Omental fat pad (tissue), 4 donors: ENCODE data around the gene SGPL1. TPM values are rescaled to one million over a fixed set of nuclear protein-coding genes. Genes with fewer than 3 reads are reported as not detected.
"Not testable (repeated sequence)": the region's sequence is repeated elsewhere in the genome, so short reads cannot be mapped to it uniquely, and the experiment has no call there.

Source experiments
- ATAC-seq: fragments of 150-250 bp; one replicate; pipeline ENCODE4 v1.9.1; 2016; ENCODE audit warnings: mild to moderate bottlenecking, moderate library complexity; ENCODE audit not compliant: low FRiP score
- DNase-seq: peaks from one replicate; pipeline ENCODE4 v3.0.0-alpha.2; 2019; ENCODE audit warnings: low spot score
- total RNA-seq, 4 donors: library from RNA; depleted of rRNA; stranded (reverse); fragments of >200 nt; gene quantifications; one replicate each; pipeline ENCODE4 v1.1.0, GENCODE V29; 2016
- TF ChIP-seq, protein P1 (sequence below), 3 donors: fragments of 450-650 bp; IDR thresholded peaks; one replicate each; pipeline ENCODE4 v1.5.1; 2016 to 2017; ENCODE audit warnings: antibody characterized with exemption in 3 of 3, mild to moderate bottlenecking in 3 of 3, moderate library complexity in 2 of 3

SGPL1 gene, protein sequence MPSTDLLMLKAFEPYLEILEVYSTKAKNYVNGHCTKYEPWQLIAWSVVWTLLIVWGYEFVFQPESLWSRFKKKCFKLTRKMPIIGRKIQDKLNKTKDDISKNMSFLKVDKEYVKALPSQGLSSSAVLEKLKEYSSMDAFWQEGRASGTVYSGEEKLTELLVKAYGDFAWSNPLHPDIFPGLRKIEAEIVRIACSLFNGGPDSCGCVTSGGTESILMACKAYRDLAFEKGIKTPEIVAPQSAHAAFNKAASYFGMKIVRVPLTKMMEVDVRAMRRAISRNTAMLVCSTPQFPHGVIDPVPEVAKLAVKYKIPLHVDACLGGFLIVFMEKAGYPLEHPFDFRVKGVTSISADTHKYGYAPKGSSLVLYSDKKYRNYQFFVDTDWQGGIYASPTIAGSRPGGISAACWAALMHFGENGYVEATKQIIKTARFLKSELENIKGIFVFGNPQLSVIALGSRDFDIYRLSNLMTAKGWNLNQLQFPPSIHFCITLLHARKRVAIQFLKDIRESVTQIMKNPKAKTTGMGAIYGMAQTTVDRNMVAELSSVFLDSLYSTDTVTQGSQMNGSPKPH
- total RNA-seq, result 10 to 100 TPM; 27.8 to 35.3 (median 30.2) TPM

DNA sequence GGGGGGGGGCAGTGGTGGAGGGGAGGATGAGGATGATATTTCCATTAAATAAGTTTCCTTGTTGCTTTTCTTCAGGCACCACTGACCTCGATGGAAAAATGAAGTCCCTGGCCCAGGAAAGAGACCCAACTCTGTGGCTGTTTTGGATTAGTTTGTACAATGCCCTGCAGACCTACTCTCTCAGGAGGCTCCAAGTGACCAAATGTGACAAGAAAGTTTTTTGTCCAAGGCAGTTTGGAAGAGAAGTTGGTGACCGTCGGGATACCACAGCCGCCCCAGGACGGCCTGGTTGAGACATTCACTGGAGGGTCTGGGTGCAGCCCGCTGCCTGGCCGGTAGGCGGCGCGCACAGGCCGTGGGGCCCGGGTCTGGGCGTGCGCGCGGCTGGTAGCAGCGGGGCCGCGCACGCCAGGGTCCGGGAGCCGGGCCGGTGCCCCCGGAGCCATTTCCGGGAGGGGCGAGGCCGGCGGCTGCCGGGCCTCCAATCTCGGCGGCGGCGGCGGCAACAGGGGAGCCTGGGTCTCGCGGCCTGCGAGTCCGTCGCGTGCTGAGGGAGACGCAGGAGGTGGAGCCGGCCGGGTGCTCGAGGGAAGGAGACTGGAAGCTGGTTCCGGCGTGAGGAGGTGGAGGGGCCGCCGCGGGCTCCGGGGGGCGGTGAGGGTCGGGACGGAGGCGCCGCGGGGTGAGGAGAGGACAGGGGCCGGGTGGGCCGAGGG, at the start of gene SGPL1:
TSS of gene SGPL1 (plus strand) at position 445 of the 716 bp plus-strand sequence. CDS start 906 bp downstream, outside the sequence.
- TF ChIP-seq, protein P1, sequence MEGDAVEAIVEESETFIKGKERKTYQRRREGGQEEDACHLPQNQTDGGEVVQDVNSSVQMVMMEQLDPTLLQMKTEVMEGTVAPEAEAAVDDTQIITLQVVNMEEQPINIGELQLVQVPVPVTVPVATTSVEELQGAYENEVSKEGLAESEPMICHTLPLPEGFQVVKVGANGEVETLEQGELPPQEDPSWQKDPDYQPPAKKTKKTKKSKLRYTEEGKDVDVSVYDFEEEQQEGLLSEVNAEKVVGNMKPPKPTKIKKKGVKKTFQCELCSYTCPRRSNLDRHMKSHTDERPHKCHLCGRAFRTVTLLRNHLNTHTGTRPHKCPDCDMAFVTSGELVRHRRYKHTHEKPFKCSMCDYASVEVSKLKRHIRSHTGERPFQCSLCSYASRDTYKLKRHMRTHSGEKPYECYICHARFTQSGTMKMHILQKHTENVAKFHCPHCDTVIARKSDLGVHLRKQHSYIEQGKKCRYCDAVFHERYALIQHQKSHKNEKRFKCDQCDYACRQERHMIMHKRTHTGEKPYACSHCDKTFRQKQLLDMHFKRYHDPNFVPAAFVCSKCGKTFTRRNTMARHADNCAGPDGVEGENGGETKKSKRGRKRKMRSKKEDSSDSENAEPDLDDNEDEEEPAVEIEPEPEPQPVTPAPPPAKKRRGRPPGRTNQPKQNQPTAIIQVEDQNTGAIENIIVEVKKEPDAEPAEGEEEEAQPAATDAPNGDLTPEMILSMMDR (IDR thresholded peaks at IDR 0.05), result peak in 2 of 3 donors; percentile 74 to 97
- DNase-seq (peak; percentile 82), ATAC-seq (peak; percentile 93)

DNA sequence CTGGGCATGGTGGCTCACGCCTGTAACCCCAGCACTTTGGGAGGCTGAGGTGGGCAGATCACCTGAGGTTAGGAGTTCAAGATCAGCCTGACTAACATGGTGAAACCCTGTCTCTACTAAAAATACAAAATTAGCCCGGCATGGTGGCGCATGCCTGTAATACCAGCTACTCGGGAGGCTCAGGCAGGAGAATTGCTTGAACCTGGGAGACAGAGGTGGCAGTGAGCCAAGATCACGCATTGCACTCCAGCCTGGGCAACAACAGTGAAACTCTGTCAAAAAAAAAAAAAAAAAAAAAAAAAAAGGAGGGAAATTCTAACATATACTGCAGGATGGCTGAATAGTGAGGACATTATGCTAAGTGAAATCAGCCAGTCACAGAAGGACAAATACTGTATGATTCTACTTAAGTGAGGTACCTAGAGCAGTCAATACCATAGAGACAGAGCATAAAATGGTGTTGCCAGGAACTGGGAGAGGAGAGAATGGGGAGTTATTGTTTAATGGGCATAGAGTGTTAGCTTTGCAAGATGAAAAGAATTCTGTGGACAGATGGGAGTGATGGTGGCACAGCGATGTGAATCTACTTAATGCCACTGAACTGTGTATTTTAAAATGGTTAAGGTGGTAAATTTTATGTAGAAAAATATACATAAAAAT, 47.6 kb upstream of the SGPL1 start:
- DNase-seq, ATAC-seq: not testable (repeated sequence)

DNA sequence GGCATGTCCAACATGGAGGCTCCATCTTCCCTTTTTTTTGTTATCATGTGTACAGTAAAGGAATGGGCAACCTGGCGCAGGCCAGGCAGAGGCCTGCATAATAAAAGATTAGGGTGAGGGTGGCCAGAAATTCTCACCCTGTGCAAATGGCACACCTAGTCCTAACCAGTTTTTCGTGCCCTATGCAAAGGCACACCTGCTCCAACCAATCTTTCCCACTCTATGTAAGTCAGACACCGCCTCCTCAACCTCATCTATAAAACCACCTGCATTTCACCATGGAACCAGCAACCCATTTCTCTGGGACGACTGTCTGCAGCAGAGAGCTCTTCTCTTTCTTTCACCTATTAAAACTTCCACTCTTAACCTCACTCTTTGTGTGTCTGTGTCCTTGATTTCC, 46.6 kb upstream of the SGPL1 start:
- no peak for ATAC-seq
- TF ChIP-seq, protein P1 (IDR thresholded peaks at IDR 0.05), result no peak
- DNase-seq, result no peak

DNA sequence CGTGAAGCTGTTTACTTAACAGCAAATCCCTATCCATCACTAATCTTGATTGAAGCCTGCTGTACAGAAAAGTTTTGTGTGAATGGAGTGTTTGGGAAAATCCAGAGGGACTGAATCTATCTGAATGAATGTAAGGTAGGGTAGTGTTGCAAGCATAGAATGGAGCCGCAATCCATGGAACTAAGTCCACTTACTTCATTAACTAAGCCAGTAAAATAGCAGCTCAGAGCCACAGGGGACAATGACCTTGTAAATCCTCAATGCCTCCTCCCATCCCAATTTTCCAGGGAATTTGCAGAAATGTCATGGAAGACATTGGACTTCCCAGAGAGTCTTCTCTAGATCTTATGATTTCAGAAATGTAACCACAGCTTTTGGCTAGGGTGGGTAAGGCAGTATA, 45.7 kb upstream of the SGPL1 start:
- TF ChIP-seq, protein P1 (IDR thresholded peaks at IDR 0.05), result no peak
- DNase-seq, result no peak
- no peak for ATAC-seq

DNA sequence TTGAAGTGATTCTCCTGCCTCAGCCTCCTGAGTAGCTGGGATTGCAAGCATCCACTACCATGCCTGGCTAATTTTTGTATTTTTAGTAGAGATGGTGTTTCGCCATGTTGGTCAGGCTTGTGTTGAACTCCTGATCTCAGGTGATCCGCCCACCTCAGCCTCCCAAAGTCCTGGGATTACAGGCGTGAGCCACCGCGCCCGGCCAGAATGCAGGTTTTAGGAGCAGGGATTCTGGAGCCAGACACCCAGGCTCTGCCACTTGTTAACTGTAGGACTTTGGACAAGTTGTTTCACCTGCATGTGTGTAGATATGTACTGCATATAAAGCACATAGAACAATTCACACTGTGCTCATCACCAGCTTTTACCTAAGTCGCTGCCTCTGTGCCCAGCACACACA, 45.2 kb upstream of the SGPL1 start:
- peak; percentile 11 for DNase-seq
- not testable (repeated sequence) for ATAC-seq

DNA sequence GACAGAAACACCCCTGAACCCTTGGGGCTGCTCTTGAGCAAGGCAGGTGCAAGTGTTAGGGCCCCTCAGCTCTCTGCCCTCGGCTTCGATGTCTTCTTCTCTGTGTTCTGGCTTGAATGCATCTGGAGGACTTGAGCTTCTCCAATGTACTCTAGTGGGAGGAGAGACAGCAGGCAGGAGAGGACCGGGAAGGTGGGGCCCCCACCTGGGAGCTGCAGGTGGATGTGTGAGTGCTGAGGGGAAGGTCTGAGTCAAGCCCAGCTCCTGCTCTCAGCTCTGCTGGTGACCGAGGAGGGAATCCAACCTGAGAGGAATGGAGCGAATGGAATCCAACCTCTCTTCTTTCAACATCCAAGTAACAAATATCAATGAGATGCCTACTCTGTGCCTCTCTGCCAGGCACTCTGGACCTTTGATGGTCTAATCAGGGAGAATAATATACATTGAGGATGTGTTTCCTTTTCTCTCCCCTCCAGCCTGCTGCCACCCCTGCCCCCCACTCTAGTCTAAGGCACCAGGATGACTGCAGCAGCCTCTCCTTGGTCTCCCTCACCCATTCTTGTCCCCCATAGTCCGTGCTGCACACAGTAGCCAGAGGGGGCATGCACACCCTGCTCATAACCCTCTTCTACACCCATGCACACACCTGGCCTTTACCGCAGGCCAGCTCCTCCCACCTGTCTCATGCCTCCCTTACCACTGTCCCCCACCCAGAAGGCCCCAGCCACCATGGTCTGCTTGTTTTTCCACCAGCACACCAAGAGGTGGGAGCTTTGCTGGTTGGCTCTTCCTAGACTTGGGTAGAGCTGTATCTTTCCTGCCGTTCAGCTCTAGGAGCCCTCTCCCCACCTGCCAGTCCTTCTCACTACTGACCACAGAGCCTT, 44.2 kb upstream of the SGPL1 start:
- DNase-seq (no peak), ATAC-seq (no peak)
- TF ChIP-seq, protein P1 (IDR thresholded peaks at IDR 0.05), result no peak

DNA sequence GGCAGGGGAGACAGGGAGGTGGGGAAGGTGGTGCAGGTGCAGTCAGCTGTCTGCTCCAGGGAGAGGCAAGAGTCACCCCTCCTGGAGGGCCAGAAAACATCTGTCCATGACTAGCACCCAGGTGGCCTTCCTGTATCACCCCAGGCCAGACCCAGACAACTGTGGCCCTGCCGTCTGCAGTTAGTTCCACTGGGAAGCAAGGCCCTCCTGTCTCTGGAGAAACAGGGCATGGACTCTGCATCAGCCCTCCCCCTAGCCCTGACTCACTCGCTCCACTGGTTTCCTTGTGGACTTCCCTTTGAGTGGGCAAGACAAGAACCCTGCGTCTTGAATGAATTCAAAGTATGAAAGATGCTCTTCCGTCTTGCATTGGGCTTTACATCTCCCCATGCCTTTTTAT, 43.1 kb upstream of the SGPL1 start:
- ATAC-seq (no peak), DNase-seq (no peak)
- TF ChIP-seq, protein P1 (IDR thresholded peaks at IDR 0.05), result no peak
